KOPT-K1 (cell line): ENCODE measurements around the gene ACSL3.

Experiments
- H3K27ac ChIP-seq: fragments of 200-600 bp; sonication (generic); 2 replicates; pipeline ENCODE4 v1.5.1; 2016; ENCODE audit warnings: antibody characterized with exemption, mild to moderate bottlenecking, low read depth, low read length; ENCODE audit not compliant: poor library complexity, severe bottlenecking
- H3K36me3 ChIP-seq: fragments of 200-600 bp; sonication (generic); 2 replicates; pipeline ENCODE4 v1.5.1; 2017; ENCODE audit warnings: antibody characterized with exemption, mild to moderate bottlenecking, low read length, moderate library complexity; ENCODE audit not compliant: insufficient read depth
- H3K9me3 ChIP-seq: fragments of 200-600 bp; sonication (generic); 2 replicates; pipeline ENCODE4 v1.5.1; 2017; ENCODE audit warnings: antibody characterized with exemption, low read length, mild to moderate bottlenecking; ENCODE audit not compliant: insufficient read depth, poor library complexity, severe bottlenecking

The ACSL3 gene

GRCh38 chr2:222860740-222861410 is at the start of gene ACSL3:
Gene ACSL3 (plus strand): TSS chr2:222861036. CDS start chr2:222908773, 47,737 bp downstream.
- Histone ChIP-seq H3K36me3 (no peaks in the 10 kb centered on the region), H3K27ac (peak within 1 kb of the TSS; percentile 81), H3K9me3 (no peaks in the 10 kb centered on the region)

DNA sequence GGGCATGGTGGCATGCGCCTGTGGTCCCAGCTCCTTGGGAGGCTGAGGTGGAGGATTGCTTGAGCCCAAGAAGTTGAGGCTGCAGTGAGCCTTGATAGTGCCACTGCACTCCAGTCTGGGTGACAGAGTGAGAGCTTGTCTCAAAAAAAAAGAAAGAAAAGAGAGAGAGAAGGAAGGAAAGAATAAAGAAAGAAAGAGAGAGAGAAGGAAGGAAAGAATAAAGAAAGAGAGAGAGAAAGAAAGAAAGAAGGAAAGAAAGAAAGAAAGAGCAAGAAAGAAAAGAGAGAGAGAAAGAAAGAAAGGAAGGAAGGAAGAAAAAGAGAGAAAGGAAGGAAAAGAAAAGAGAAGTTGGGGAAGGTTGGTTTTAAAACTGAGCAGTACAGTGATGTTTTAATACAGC is 49.0 kb upstream of the ACSL3 start:
- no peaks in the 10 kb centered on the region for H3K36me3 ChIP-seq
- H3K27ac ChIP-seq = no peak overlapping the region
- no peaks in the 10 kb centered on the region for H3K9me3 ChIP-seq

- H3K36me3 ChIP-seq = no peaks in the 10 kb centered on the region
- no peaks in the 10 kb centered on the region for H3K9me3 ChIP-seq
- no peak overlapping the region for H3K27ac ChIP-seq
Measured at GRCh38 chr2:222813177-222813843, 47.5 kb upstream of the ACSL3 start.

- no peaks in the 10 kb centered on the region for H3K36me3 ChIP-seq
Measured at GRCh38 chr2:222819722-222820333, 41.0 kb upstream of the ACSL3 start.

GRCh38 chr2:222823183-222823930 is 37.5 kb upstream of the ACSL3 start:
- no peak overlapping the region for H3K27ac ChIP-seq
- no peaks in the 10 kb centered on the region for H3K36me3 ChIP-seq
- H3K9me3 ChIP-seq = no peaks in the 10 kb centered on the region

More at GRCh38 chr2:222819722-222820333, 41.0 kb upstream of the ACSL3 start:
- no peaks in the 10 kb centered on the region for H3K9me3 ChIP-seq
- H3K27ac ChIP-seq = no peak overlapping the region

DNA sequence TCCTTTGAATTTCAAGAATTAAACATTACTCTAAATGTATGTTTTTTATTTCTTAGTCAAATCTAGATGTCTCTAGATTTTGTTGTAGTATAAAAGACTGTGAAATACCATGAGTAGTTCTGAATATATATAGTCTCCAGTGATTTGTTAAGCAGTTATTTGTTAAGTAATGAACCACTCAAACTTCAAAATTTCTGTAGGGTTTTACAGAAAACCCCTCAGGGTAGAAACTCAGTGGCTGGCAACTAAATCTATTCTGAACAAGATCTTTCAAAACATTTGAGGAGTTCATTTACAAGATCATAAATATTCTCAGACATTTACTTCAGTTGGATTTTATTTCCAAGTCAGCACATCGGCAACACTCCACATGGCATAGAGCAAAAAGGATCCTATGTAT is 35.8 kb upstream of the ACSL3 start:
- Histone ChIP-seq H3K36me3 (no peaks in the 10 kb centered on the region), H3K27ac (no peak overlapping the region), H3K9me3 (no peaks in the 10 kb centered on the region)

GRCh38 chr2:222827417-222827816 is 33.4 kb upstream of the ACSL3 start:
- H3K27ac ChIP-seq = no peak overlapping the region

DNA sequence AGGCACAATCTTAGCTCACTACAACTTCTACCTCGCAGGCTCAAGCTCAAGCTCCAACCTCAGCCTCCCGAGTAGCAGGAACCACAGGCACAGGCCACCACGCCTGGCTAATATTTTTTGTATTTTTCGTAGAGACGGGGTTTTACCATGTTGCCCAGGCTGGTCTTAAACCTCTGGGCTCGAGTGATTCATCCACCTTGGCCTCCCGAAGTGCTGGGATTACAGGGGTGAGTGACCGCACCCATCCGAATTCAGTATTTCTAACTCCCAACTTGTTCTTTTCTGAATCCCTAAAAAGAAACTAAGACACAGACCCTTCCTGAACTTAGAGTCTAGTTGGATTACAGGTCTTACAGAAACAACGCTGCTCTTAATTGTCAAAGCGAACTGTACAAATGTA is 32.3 kb upstream of the ACSL3 start:
- Histone ChIP-seq H3K9me3 (no peaks in the 10 kb centered on the region), H3K36me3 (no peaks in the 10 kb centered on the region), H3K27ac (no peak overlapping the region)

More at GRCh38 chr2:222827417-222827816, 33.4 kb upstream of the ACSL3 start:
- Histone ChIP-seq H3K9me3 (no peaks in the 10 kb centered on the region), H3K36me3 (no peaks in the 10 kb centered on the region)

DNA sequence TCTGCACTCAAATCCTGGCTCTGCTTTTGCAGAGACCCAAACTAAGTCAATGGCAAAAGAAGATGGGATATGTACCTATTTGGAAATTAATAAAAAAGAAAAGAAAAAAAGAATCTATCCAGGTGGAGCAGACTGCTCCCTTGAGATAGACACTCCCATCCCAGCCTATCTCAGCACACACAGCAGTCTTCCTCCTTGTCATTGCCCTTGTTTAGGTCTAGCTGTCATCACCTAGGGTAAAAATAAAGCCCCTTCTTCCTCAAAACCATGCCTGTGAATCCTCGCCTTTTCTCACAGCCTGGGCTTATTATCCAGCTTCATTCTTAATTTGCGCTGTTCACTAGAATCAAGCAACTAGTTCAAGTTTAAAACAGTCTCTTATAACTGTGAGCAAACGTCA is 30.7 kb upstream of the ACSL3 start:
- no peak overlapping the region for H3K27ac ChIP-seq
- H3K36me3 ChIP-seq = no peaks in the 10 kb centered on the region
- H3K9me3 ChIP-seq = no peaks in the 10 kb centered on the region

GRCh38 chr2:222833410-222833809 is 27.4 kb upstream of the ACSL3 start:
- Histone ChIP-seq H3K36me3 (no peaks in the 10 kb centered on the region), H3K27ac (no peak overlapping the region), H3K9me3 (no peaks in the 10 kb centered on the region)

- Histone ChIP-seq H3K27ac (no peak overlapping the region), H3K36me3 (no peaks in the 10 kb centered on the region), H3K9me3 (no peaks in the 10 kb centered on the region)
Measured at GRCh38 chr2:222835143-222835822, 25.6 kb upstream of the ACSL3 start.

GRCh38 chr2:222835823-222836151 is 25.0 kb upstream of the ACSL3 start:
- no peaks in the 10 kb centered on the region for H3K36me3 ChIP-seq
- H3K9me3 ChIP-seq = no peaks in the 10 kb centered on the region
- no peak overlapping the region for H3K27ac ChIP-seq

DNA sequence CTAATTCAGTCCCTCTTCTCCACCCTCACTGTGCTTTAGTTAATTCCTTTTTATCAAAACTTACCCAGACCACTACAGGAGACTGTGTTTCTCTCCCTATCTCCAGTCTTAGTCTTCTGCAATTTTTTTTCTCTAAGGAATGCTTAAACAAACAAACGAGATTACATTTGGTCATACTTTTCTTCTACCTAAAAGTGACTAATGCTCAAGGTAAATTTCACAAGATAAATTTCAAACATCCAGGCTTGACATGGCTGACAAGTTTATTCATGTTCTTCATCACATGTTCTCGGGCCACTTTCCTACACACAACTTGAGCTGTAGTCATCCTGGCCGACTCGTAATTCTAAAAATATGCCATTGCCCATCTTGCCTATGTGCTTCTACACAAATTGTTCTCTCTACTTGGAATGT is 23.2 kb upstream of the ACSL3 start:
- H3K36me3 ChIP-seq = no peaks in the 10 kb centered on the region
- H3K27ac ChIP-seq = no peak overlapping the region
- H3K9me3 ChIP-seq = no peaks in the 10 kb centered on the region

- H3K27ac ChIP-seq = no peak overlapping the region
- no peaks in the 10 kb centered on the region for H3K9me3 ChIP-seq
- H3K36me3 ChIP-seq = no peaks in the 10 kb centered on the region
Measured at GRCh38 chr2:222840060-222840802, 20.6 kb upstream of the ACSL3 start.
